ENCODE data around the gene IQCK.

IQCK gene

DNA sequence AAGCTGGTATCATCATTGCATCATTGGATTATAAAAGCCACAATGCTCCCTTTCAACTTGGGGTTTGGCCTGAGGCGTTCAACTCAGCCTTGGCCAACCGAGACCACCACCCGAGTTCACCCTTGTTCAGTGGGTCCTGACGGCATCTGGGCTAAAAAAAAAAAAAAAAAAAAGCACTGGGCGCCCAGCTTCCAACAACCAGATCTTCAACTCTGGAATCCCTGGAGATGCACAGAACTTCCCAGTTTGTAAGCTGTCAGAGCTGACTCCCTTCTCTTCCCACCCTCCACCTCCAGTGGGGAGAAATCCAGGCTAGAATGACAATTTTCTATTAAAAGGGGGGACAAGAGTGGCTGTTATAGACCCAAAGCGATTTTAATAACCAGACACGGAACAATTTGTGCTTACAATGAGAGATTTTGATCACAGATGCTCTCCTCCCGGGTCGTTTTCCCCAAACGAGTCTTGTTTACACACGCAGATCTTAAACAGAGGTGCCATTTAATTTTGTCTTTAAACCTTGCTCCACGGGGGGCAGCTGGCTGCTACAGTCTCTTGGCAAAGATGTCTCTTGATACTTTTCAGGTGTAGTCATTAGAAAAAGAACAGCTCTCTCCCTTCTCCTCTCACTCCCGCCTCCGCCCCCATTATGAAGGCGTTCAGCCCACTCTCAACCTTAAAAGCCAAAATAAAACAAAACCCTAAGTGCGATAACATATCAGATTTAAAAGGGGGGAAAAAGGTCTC is 139.7 kb downstream of the IQCK start:
- no peak overlapping the region for H3K4me3 ChIP-seq (ENCODE audit: severe bottlenecking)
- no peak for ATAC-seq (ENCODE audit: low read depth)
- DNase-seq (ENCODE audit: low spot score) = no peak

DNA sequence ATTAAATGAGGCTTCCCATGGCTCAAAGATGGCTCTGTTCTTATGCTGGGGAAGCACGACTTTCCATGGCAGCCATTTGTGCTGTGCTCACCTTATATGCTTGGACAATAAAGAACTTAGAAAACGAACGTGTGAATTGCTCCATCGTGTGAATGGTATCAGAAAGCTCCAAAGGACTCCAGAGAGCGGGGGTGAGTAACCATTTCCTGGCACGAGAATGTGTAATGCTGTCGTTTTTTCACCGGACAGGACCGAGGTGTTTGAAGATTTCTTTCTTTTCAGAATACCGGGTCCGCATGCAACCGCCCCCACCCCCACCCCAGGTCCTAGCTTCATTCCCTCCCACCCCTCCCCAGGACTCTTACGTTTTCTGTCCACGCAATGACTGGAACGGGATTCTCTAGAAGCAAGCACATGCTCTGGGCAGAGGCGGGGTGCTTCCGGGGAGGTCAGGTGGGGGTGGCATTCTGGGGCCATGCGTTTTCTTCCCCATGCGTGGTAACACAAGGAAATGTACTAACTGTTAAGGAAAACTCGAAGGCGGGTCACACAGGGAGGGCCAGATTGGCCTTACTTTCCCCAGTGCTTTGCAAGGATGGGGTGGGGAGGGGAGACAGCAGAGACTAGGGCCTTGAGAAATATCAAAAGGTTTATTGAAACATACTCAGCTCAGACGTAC is 140.4 kb downstream of the IQCK start:
- H3K27me3 ChIP-seq (ENCODE audit: insufficient read depth, poor library complexity, severe bottlenecking) = no peaks in the 10 kb centered on the region
- no peak overlapping the region for H3K4me3 ChIP-seq (ENCODE audit: severe bottlenecking)
- ATAC-seq (ENCODE audit: low read depth) = no peak
- TF ChIP-seq, protein P1, sequence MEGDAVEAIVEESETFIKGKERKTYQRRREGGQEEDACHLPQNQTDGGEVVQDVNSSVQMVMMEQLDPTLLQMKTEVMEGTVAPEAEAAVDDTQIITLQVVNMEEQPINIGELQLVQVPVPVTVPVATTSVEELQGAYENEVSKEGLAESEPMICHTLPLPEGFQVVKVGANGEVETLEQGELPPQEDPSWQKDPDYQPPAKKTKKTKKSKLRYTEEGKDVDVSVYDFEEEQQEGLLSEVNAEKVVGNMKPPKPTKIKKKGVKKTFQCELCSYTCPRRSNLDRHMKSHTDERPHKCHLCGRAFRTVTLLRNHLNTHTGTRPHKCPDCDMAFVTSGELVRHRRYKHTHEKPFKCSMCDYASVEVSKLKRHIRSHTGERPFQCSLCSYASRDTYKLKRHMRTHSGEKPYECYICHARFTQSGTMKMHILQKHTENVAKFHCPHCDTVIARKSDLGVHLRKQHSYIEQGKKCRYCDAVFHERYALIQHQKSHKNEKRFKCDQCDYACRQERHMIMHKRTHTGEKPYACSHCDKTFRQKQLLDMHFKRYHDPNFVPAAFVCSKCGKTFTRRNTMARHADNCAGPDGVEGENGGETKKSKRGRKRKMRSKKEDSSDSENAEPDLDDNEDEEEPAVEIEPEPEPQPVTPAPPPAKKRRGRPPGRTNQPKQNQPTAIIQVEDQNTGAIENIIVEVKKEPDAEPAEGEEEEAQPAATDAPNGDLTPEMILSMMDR (IDR thresholded peaks at IDR 0.05; ENCODE audit: poor library complexity, severe bottlenecking) = no peak
- H3K4me1 ChIP-seq (ENCODE audit: insufficient read depth, poor library complexity, severe bottlenecking) = no peaks in the 10 kb centered on the region
- no peaks in the 10 kb centered on the region for H3K36me3 ChIP-seq (ENCODE audit: low read depth)
- DNase-seq (ENCODE audit: low spot score) = no peak
- no peak overlapping the region for H3K27ac ChIP-seq (ENCODE audit: poor library complexity, severe bottlenecking)
- H3K9me3 ChIP-seq (ENCODE audit: severe bottlenecking) = no peaks in the 10 kb centered on the region

More for the DNA sequence above, 139.7 kb downstream of the IQCK start:
- Histone ChIP-seq H3K4me1 (ENCODE audit: insufficient read depth, poor library complexity, severe bottlenecking) (no peaks in the 10 kb centered on the region), H3K27me3 (ENCODE audit: insufficient read depth, poor library complexity, severe bottlenecking) (no peaks in the 10 kb centered on the region), H3K27ac (ENCODE audit: poor library complexity, severe bottlenecking) (no peak overlapping the region), H3K9me3 (ENCODE audit: severe bottlenecking) (no peaks in the 10 kb centered on the region), H3K36me3 (ENCODE audit: low read depth) (no peaks in the 10 kb centered on the region)
- TF ChIP-seq, protein P1 (IDR thresholded peaks at IDR 0.05; ENCODE audit: poor library complexity, severe bottlenecking) = no peak

DNA sequence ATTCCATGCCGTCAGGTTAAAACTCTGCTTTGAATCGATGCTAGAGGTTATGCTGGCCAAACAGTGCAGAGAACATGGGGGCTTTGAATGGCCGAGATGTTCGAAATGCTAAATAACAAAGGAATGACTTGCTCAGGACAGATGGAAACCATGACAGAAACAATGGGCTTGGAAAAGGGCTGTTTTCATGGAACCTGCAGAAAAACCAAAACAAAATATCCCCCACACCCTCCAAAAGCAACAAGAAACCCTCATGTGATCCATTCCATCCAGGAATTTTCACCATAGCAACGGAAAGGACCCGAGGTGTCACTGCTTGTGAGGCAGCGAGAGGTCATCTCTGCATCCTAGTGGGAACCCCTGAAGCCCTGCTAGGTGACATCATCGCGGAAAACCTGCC is 141.1 kb downstream of the IQCK start:
- TF ChIP-seq, protein P1 (IDR thresholded peaks at IDR 0.05; ENCODE audit: poor library complexity, severe bottlenecking) = no peak
- Histone ChIP-seq H3K27ac (ENCODE audit: poor library complexity, severe bottlenecking) (no peak overlapping the region), H3K4me3 (ENCODE audit: severe bottlenecking) (no peak overlapping the region), H3K27me3 (ENCODE audit: insufficient read depth, poor library complexity, severe bottlenecking) (no peaks in the 10 kb centered on the region), H3K9me3 (ENCODE audit: severe bottlenecking) (no peaks in the 10 kb centered on the region), H3K36me3 (ENCODE audit: low read depth) (no peaks in the 10 kb centered on the region), H3K4me1 (ENCODE audit: insufficient read depth, poor library complexity, severe bottlenecking) (no peaks in the 10 kb centered on the region)
- ATAC-seq (ENCODE audit: low read depth) = no peak
- DNase-seq (ENCODE audit: low spot score) = no peak

DNA sequence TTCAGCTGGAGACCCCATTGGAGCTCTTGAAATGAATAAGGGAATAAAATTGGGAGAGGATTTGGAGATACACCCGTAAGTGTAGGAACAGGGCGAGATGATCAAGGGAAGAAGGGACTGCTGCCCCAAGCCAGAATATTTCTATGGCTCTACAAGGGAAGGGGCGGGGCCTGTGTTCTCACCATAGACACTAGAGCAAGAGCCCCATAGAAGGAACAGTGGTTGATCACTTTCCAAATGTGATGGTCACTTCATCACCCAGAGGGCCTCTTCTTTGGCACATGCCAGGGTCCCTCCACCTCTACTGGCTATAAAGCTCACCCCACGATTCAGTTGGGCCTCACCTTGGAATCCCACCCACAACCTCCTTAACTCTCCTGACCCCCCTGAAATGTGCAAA is 141.5 kb downstream of the IQCK start:
- no peaks in the 10 kb centered on the region for H3K4me1 ChIP-seq (ENCODE audit: insufficient read depth, poor library complexity, severe bottlenecking)
- H3K27me3 ChIP-seq (ENCODE audit: insufficient read depth, poor library complexity, severe bottlenecking) = no peaks in the 10 kb centered on the region
- no peak overlapping the region for H3K4me3 ChIP-seq (ENCODE audit: severe bottlenecking)
- H3K9me3 ChIP-seq (ENCODE audit: severe bottlenecking) = no peaks in the 10 kb centered on the region
- ATAC-seq (ENCODE audit: low read depth) (no peak), DNase-seq (ENCODE audit: low spot score) (no peak)
- TF ChIP-seq, protein P1 (IDR thresholded peaks at IDR 0.05; ENCODE audit: poor library complexity, severe bottlenecking) = no peak
- no peaks in the 10 kb centered on the region for H3K36me3 ChIP-seq (ENCODE audit: low read depth)
- H3K27ac ChIP-seq (ENCODE audit: poor library complexity, severe bottlenecking) = no peak overlapping the region

All from RWPE2 (cell line).